ENCODE data around the gene MADD.

Gene MADD

GRCh38 chr11:47360341-47360740 lies 90.4 kb downstream of the MADD start:
- DNase-seq: no peak

GRCh38 chr11:47361419-47361818 lies 91.5 kb downstream of the MADD start:
- no peak for DNase-seq

GRCh38 chr11:47366020-47366490 lies 96.1 kb downstream of the MADD start:
- DNase-seq: no peak

- DNase-seq: no peak
Observed at GRCh38 chr11:47369676-47370075, 99.7 kb downstream of the MADD start.

GRCh38 chr11:47372422-47372821 lies 102.5 kb downstream of the MADD start:
- no peak for DNase-seq

GRCh38 chr11:47373876-47374719 lies 104.2 kb downstream of the MADD start:
- peak; percentile 4 for DNase-seq

- no peak for DNase-seq
Observed at GRCh38 chr11:47374720-47375019, 104.7 kb downstream of the MADD start.

- no peak for DNase-seq
Observed at GRCh38 chr11:47375020-47375419, 105.1 kb downstream of the MADD start.

GRCh38 chr11:47375546-47376085 lies 105.7 kb downstream of the MADD start:
- DNase-seq: no peak

- DNase-seq: no peak
Observed at GRCh38 chr11:47376107-47376524, 106.2 kb downstream of the MADD start.

GRCh38 chr11:47376525-47377371 lies 106.8 kb downstream of the MADD start:
- no peak for DNase-seq

- DNase-seq: no peak
Observed at GRCh38 chr11:47377571-47378009, 107.7 kb downstream of the MADD start.

GRCh38 chr11:47378010-47378835 lies 108.3 kb downstream of the MADD start, which contains the start of gene SPI1:
SPI1 (minus strand) TSS chr11:47378547; CDS start chr11:47378353, 194 bp downstream.
- DNase-seq: no peak

- DNase-seq: no peak
Observed at GRCh38 chr11:47378836-47379170, 108.9 kb downstream of the MADD start.

- DNase-seq: no peak
Observed at GRCh38 chr11:47379317-47379716, 109.4 kb downstream of the MADD start.
